DOHH2 (cell line): ENCODE measurements around the gene YTHDC1.

ENCODE experiments used
- H3F3A ChIP-seq: fragments of 200-600 bp; sonication (generic), shearing (Covaris generic); 2 replicates; pipeline ENCODE4 v1.6.0; 2016; ENCODE audit warnings: antibody characterized with exemption, mild to moderate bottlenecking; ENCODE audit not compliant: control insufficient read depth, insufficient read depth
- H3K27ac ChIP-seq: fragments of 200-600 bp; sonication (generic); 2 replicates; pipeline ENCODE4 v1.5.1; 2014; ENCODE audit warnings: low read depth, mild to moderate bottlenecking, low read length, moderate library complexity
- H3K27me3 ChIP-seq: fragments of 200-600 bp; sonication (generic); 2 replicates; pipeline ENCODE4 v1.6.1; 2014; ENCODE audit warnings: mild to moderate bottlenecking, low read length, mixed read lengths; ENCODE audit not compliant: control insufficient read depth
- H3K36me3 ChIP-seq: fragments of 200-600 bp; sonication (generic); 2 replicates; pipeline ENCODE4 v1.6.1; 2014; ENCODE audit warnings: mild to moderate bottlenecking, low read length, moderate library complexity, mixed read lengths; ENCODE audit not compliant: control insufficient read depth
- H3K4me1 ChIP-seq: fragments of 200-600 bp; sonication (generic); 2 replicates; pipeline ENCODE4 v1.6.1; 2014; ENCODE audit warnings: mild to moderate bottlenecking, low read length, mixed read lengths; ENCODE audit not compliant: control insufficient read depth
- H3K4me2 ChIP-seq: fragments of 200-600 bp; sonication (generic); 2 replicates; pipeline ENCODE4 v1.6.0; 2014; ENCODE audit warnings: mild to moderate bottlenecking, low read length, moderate library complexity
- H3K4me3 ChIP-seq: fragments of 200-600 bp; sonication (generic); 2 replicates; pipeline ENCODE4 v1.5.1; 2014; ENCODE audit warnings: mild to moderate bottlenecking, low read length, mixed read lengths
- H3K79me2 ChIP-seq: fragments of 200-600 bp; sonication (generic); 2 replicates; pipeline ENCODE4 v1.6.1; 2014; ENCODE audit warnings: mild to moderate bottlenecking, low read length, mixed read lengths; ENCODE audit not compliant: control insufficient read depth
- H3K9me2 ChIP-seq: fragments of 200-600 bp; sonication (generic); replicated peaks from 2 replicates; pipeline ENCODE4 v1.6.1; 2014; ENCODE audit warnings: mild to moderate bottlenecking, low read length, mixed read lengths; ENCODE audit not compliant: control insufficient read depth
- H3K9me3 ChIP-seq: fragments of 200-600 bp; sonication (generic); 2 replicates; pipeline ENCODE4 v1.6.1; 2014; ENCODE audit warnings: antibody characterized with exemption, low read length, mixed read lengths; ENCODE audit not compliant: control insufficient read depth, insufficient read depth
- H4K20me1 ChIP-seq: fragments of 200-600 bp; sonication (generic); 2 replicates; pipeline ENCODE4 v1.6.0; 2014; ENCODE audit warnings: low read depth, mild to moderate bottlenecking, antibody characterized with exemption, low read length, moderate library complexity; ENCODE audit not compliant: control insufficient read depth, insufficient read depth
- CTCF ChIP-seq: fragments of 200-600 bp; sonication (generic); IDR thresholded peaks from one replicate; pipeline ENCODE4 v1.5.1; 2014; ENCODE audit warnings: antibody characterized with exemption, mild to moderate bottlenecking, low read depth, low read length; ENCODE audit not compliant: poor library complexity, severe bottlenecking
- EZH2phosphoT487 ChIP-seq: fragments of 200-600 bp; sonication (generic); IDR thresholded peaks from 2 replicates; pipeline ENCODE4 v1.6.1; 2017; ENCODE audit warnings: borderline replicate concordance, mild to moderate bottlenecking, antibody characterized with exemption, low read length, moderate library complexity, mixed read lengths

The YTHDC1 gene

DNA sequence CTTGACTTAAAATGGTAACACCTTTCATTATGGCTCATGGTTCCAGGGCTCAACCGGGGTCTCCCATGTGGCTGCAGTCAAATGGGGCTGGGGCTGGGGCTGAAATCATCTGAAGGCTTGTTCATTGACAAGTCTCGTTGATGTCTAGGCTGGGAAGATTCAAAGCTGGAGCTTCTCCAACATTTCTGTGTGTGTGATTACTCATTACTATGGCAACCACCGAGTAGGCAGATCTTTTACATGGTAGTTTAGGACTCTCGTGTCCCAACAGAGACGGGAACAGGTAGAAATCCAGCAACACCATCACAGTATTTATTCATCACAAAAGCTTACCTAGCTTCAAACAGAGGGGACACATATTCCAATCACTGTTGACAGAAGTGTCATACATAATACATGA is 7.8 kb downstream of the YTHDC1 start:
- H3K4me1 ChIP-seq = peaks cover 18% of the 10 kb centered on the region
- H4K20me1 ChIP-seq = peaks cover 43% of the 10 kb centered on the region
- no peak overlapping the region for H3K27ac ChIP-seq
- no peak overlapping the region for H3K4me2 ChIP-seq
- H3K9me3 ChIP-seq = no peaks in the 10 kb centered on the region
- H3K79me2 ChIP-seq = peaks cover 100% of the 10 kb centered on the region
- H3K4me3 ChIP-seq = no peak overlapping the region
- no peaks in the 10 kb centered on the region for H3F3A ChIP-seq
- no peak for TF ChIP-seq EZH2phosphoT487
- no peak for TF ChIP-seq CTCF
- no peaks in the 10 kb centered on the region for H3K27me3 ChIP-seq
- peaks cover 44% of the 10 kb centered on the region for H3K36me3 ChIP-seq
- H3K9me2 ChIP-seq = no peaks in the 10 kb centered on the region

- Histone ChIP-seq H3K9me3 (no peaks in the 10 kb centered on the region), H3K27me3 (no peaks in the 10 kb centered on the region), H3K36me3 (peaks cover 58% of the 10 kb centered on the region), H3F3A (no peaks in the 10 kb centered on the region), H3K4me2 (no peak overlapping the region), H3K4me1 (peaks cover 5% of the 10 kb centered on the region; the same call in 1 of the 2 replicates), H3K27ac (no peak overlapping the region), H3K9me2 (no peaks in the 10 kb centered on the region), H3K4me3 (no peak overlapping the region), H3K79me2 (peaks cover 81% of the 10 kb centered on the region), H4K20me1 (peaks cover 29% of the 10 kb centered on the region)
- no peak for TF ChIP-seq EZH2phosphoT487
- TF ChIP-seq CTCF = no peak
Measured at GRCh38 chr4:68338625-68339024, 11.3 kb downstream of the YTHDC1 start.

DNA sequence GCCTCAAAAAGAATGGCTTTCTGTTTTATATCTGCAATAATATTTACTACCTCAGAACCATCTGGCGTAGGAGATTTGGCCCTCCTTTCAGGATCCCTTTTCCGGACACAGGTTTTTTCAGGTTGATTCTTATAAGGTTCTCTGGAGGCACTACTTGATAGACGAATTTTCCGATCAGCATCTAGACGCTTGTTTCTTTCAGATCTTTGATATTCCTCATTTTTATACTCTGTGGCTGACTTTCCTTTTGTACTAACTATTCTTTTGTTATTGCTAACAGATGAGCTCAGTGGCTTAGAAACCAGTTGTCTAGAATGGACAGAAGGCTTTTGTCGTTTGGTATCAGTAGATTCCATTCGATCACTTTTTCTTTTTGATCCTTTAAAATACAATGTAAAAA is 12.4 kb downstream of the YTHDC1 start:
- TF ChIP-seq EZH2phosphoT487 = no peak
- TF ChIP-seq CTCF = no peak
- H3K4me3 ChIP-seq = no peak overlapping the region
- no peak overlapping the region for H3K27ac ChIP-seq
- peaks cover 5% of the 10 kb centered on the region; the same call in 1 of the 2 replicates for H3K4me1 ChIP-seq
- no peaks in the 10 kb centered on the region for H3K27me3 ChIP-seq
- H3K36me3 ChIP-seq = peaks cover 69% of the 10 kb centered on the region
- H3F3A ChIP-seq = no peaks in the 10 kb centered on the region
- H3K79me2 ChIP-seq = peaks cover 70% of the 10 kb centered on the region
- no peaks in the 10 kb centered on the region for H3K9me3 ChIP-seq
- no peaks in the 10 kb centered on the region for H3K9me2 ChIP-seq
- no peak overlapping the region for H3K4me2 ChIP-seq
- H4K20me1 ChIP-seq = peaks cover 29% of the 10 kb centered on the region
